ENCODE measurements around the gene FYB1.
A peak's percentile ranks its signal among the peaks of the same experiment; 100 is the strongest.
"Not testable (repeated sequence)": the region's sequence is repeated elsewhere in the genome, so short reads cannot be mapped to it uniquely, and the experiment has no call there.

Gene FYB1

DNA sequence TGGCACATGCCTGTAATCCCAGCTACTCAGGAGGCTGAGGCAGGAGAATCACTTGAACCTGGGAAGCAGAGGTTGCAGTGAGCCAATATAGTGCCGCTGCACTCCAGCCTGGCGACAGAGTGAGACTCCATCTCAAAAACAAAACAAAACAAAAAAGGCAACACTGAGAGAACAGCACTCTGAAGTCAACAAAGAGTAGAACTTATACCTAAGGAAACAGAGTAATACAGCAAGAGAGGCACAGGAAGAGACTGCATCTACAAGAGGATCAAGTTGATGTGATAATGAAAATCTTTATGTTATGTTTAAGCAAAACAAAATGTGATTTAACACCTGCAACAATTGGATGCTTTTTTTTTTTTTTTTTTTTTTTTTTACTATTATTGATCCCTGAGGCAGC, 33.1 kb downstream of the FYB1 start:
- DNase-seq, result no peak

GRCh38 chr5:39185761-39186160, 33.6 kb downstream of the FYB1 start:
- no peak for DNase-seq

DNA sequence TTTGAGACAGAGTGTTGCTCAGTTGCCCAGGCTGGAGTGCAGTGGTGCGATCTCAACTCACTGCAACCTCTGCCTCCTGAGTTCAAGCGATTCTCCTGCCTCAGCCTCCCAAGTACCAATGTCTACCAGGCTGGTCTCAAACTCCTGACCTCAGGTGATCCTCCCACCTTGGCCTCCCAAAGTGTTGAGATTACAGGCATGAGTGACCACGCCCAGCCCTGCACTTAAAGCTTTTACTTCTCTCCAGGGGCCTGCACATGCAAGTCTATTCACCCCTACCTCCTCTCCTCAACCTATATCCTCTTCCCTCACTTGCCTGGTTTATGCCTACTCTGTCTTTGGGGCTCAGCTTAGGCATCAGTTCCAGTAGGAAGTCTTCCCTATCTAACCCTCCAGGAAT, 39.8 kb downstream of the FYB1 start:
- not testable (repeated sequence) for DNase-seq

DNA sequence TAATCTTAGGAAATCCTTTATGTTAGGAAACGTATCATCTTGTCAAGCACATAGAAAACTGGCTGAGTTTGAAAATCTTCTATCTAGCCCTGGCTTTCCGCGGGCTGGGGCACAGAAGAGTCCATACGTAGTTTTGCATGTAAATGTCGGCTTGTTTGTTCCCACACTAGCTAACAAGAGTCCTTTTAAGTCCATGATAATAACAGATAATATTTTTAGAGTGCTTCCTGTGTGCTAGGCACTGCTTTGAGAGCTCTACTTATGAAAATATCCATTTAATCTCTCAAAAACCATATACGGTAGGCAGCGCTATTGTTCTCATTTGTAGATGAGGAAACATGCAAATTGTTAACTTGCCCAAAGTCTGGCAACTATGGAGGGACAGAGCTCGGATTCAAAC, 40.5 kb downstream of the FYB1 start:
- DNase-seq, result no peak

DNA sequence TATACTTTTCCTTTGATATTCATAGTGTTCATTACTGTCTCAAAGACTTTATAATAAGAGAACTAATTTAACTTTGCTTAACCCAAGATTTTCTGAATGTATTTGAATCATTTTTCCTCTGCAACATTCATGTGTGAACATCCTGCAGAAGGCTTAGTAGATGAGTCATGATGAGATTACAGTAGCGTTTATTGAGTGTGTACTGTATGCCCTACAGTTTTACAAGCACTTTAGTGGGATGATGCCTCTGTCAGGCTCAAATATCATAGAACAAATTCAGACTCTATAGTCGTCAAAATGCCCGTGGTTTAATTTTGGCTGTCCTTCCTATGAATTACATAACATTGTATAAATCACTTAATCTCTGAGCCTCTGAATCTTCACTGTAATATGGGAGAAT, 41.2 kb downstream of the FYB1 start:
- DNase-seq, result no peak

DNA sequence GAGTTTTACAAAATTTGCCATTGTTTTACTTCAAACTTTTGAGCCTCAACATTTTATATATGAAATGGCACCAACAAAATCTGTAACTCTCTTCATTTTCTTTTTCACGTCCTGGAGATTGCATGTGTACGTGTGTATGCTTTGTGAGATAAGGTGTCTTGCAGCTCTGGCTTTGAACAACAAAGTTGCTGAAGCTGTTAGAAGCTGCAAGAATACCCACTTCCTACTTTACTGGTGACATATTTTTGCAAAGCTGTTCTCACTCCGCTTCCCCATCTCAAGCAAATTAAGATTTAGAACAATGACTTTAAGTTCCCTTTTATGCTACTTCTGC, 41.8 kb downstream of the FYB1 start:
- no peak for DNase-seq

DNA sequence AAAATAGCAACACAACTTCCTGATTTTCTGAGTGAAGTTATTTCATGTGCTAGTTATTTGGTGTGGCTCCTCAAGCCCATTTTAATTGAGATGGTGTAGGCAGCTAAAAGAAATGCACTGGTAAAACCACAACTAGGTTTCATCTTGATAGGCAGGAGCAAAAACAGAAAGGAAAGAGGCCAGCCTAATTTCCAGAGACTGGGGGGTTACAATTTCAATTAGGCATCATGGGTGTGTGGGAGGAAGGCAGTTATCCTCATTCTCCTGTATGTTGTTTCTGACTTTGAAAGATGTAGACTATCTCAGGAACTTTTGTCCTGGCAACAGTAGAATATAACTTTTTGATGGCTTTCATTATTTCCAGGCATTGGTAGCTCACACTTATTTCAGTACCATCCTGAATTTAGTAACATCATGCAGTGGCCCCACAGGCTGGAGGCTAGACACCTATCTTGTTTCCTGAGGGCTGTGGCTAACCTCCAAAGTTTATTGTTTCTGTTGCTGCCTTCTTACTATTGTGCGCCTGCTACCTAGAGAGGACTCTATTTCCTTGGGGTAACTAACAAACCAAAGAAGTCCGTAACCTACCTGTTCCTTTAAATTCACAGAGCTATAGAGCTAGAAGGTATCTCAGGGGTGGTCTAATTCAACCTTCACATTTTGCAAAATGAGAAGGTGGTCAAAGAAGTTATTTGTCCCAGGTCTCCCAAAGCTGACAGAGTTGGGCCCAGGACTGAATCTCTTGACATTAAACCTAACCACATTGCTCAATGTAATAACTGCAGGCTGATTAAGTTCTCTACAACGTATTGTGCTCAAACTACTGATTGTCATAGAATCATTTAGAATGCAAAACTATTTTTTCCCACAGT, 42.4 kb downstream of the FYB1 start:
- peak; percentile 78 for DNase-seq

- peak; percentile 77 for DNase-seq
Observed at GRCh38 chr5:39175273-39175955, 43.9 kb downstream of the FYB1 start.

DNA sequence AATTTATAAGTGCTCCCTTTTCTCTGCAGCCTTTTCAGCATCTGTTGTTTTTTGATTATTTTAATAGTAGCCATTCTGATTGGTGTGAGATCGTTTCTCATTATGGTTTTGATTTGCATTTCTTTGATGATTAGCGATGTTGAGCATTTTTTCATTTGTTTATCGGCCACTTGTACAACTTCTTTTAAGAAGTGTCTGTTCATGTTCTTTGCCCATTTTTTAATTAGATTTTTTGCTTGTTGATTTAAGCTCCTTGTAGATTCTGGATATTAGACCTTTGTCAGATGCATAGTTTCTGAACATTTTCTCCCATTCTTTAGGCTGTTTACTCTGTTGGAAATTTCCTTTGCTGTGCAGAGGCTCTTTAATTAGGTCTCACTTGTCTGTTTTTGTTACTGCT, 46.3 kb downstream of the FYB1 start:
- no peak for DNase-seq

- DNase-seq, result no peak
Observed at GRCh38 chr5:39172593-39172992, 46.8 kb downstream of the FYB1 start.

DNA sequence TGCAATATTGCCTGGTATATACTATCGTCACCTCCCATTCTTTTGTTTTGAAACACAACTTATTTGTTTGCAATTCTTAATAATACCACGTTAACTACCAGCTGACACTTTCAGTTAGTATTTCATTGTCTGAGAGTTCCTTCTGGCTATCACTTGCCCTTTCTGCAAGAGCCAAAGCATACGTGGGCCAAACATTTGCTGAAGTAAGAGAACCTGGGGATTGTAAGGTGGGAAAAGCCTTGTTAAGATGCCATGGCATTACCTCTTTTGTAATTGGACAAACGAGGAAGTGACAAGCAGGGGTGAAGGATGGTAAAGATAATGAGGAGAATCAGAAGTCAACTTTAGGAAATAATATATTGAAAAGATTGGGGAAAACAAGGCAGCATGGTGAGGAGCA, 47.7 kb downstream of the FYB1 start:
- no peak for DNase-seq

GRCh38 chr5:39169081-39169480, 50.3 kb downstream of the FYB1 start:
- no peak for DNase-seq

GRCh38 chr5:39167972-39168342, 51.4 kb downstream of the FYB1 start:
- no peak for DNase-seq

GRCh38 chr5:39167141-39167971, 52.0 kb downstream of the FYB1 start:
- DNase-seq, result no peak

DNA sequence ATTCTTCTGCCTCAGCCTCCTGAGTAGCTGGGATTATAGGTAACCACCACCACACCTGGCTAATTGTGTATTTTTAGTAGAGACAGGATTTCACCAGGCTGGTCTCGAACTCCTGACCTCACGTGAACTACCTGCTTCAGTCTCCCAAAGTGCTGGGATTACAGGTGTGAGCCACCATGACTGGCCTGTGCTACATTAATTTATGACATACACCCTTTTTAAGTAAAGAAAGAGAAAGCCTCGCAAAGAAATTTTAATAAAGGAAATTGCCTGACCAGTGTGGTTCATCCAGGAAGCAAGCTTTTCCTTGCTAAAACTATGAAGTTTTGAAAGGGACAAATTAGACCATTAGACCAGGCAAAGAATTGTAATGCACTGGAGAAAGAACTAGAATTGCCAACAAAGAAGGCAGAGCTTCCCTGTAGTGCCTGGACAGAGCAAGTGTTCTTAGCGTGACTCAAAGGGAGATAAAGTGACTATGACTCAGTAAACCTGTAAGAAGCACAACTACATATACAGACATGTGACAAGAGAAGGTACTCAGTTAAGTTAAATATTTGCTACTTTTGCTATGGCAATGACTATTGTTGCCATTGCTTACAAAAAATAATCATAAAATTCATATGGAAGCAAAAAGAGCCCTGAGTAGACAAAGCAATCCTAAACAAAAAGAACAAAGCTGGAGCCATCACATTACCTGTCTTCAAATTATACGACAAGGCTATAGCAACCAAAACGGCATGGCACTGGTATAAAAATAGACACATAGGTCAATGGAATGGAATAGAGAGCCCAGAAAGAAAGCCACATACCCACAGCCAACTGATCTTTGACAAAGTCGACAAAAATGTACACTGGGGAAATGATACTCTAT, 54.6 kb downstream of the FYB1 start:
- DNase-seq, result no peak

GRCh38 chr5:39164016-39164415, 55.3 kb downstream of the FYB1 start:
- DNase-seq, result peak; percentile 79

DNA sequence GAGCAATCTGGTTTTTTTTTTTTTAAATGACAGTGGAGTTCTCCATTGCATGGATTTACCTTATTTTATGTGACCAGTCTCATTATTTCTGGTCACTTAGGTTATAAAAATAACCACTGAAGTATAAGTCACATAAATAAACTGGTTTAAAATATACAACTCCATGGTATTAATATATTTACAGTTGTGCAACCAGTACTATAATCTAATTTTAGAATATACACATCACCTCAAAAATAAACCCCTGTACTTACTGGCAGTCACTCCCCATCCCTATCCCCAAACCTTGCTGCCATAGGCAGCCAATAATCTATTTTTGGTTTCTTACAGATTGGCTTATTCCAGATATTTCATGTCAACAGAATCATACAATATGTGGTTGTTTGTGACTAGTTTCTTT, 57.8 kb downstream of the FYB1 start:
- no peak for DNase-seq

- DNase-seq, result no peak
Observed at GRCh38 chr5:39160576-39161213, 58.7 kb downstream of the FYB1 start.

DNA sequence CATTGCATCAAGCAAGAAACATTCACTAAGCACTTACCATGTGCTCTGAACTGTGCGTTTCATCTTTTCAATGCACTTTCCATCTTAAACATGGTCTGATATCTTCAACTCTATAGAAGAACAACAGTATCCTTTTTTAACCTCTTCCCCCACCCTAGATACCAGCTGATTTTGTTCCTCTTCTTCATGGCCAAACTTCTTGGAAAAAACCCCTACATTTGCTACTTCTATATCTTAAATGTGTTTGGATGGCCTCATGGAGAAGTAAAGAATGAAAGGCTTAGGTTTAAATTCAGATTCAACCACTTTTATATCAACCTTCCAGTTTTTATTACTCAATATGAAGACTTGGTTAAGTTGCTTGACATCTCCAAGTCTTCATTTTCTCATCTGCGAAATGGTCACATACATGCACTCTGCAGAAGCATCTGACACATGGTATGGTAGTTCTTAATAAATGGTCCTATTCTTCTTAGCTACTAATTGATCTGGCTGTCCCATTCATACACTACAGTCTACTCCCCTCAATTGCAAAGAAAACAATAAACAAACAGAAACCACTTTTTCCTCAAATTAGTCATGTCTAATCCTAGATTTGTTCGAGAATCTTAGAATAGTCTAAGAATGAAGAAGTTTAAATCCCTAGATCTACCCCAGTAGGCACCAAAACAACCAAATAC, 59.4 kb downstream of the FYB1 start:
- no peak for DNase-seq

DNA sequence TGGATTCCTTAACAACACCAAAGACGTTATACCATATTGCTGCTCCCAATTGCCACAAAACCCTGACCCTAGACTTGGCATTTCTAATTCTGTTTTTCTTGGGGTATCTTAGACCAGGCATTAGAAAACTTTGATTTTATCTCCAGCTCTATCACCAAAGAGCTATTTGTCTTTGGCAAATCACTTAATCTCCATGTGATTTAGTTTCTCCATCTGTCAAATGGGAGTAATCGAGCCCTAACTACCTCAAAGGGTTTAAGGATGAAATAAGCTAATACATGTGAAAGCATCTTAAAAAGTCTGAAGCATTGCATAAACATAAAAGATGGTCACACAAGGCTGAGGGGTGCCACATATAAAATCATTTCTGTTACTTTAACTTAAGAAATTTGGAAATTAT, 60.6 kb downstream of the FYB1 start:
- no peak for DNase-seq

GRCh38 chr5:39158127-39158593, 61.2 kb downstream of the FYB1 start:
- peak; percentile 75 for DNase-seq

- DNase-seq, result no peak
Observed at GRCh38 chr5:39157701-39158100, 61.7 kb downstream of the FYB1 start.

Measured in activated effector memory CD4-positive, alpha-beta T cell treated with anti-CD3 and anti-CD28 coated beads, Interleukin-2, amount 50 U/mL, for 16 hours (primary cell).